Type B pancreatic cell (in vitro differentiated cells): ENCODE data around the gene ZC3HAV1L. TPM values are rescaled to one million over a fixed set of nuclear protein-coding genes. Genes with fewer than 3 reads are reported as not detected.

Experiments
- DNase-seq: peaks from one replicate; pipeline ENCODE4 v3.0.0; 2021; ENCODE audit warnings: mixed read lengths; ENCODE audit not compliant: unreplicated experiment; ENCODE audit errors: extremely low spot score
- H3K27ac Mint-ChIP-seq: 2 replicates; pipeline ENCODE4 v1.8.0; 2021; ENCODE audit warnings: mild to moderate bottlenecking, mixed read lengths
- H3K27me3 Mint-ChIP-seq: 2 replicates; pipeline ENCODE4 v1.8.0; 2021; ENCODE audit warnings: mixed read lengths
- H3K36me3 Mint-ChIP-seq: 2 replicates; pipeline ENCODE4 v1.8.0; 2021; ENCODE audit warnings: mixed read lengths
- H3K4me1 Mint-ChIP-seq: one replicate; pipeline ENCODE4 v1.8.0; 2021; ENCODE audit warnings: mixed read lengths; ENCODE audit not compliant: unreplicated experiment
- H3K4me3 Mint-ChIP-seq: 2 replicates; pipeline ENCODE4 v1.8.0; 2021; ENCODE audit warnings: mild to moderate bottlenecking, mixed read lengths
- H3K9me3 Mint-ChIP-seq: 2 replicates; pipeline ENCODE4 v1.8.0; 2021; ENCODE audit warnings: mixed read lengths
- CTCF ChIP-seq: fragments of 200-600 bp; sonication (generic); conservative IDR thresholded peaks from 2 replicates; pipeline ENCODE4 v1.5.0; 2021; ENCODE audit warnings: antibody characterized with exemption, mild to moderate bottlenecking
- total RNA-seq: library from RNA; stranded (reverse); gene quantifications from 2 replicates; pipeline ENCODE4 v1.2.1, GENCODE V29; 2021; ENCODE audit warnings: low replicate concordance

ZC3HAV1L gene
- total RNA-seq, 1 donor from 2014 or later: 3.1 TPM

- H3K27me3 Mint-ChIP-seq: no peaks in the 10 kb centered on the region
- peaks cover 21% of the 10 kb centered on the region for H3K36me3 Mint-ChIP-seq
- H3K27ac Mint-ChIP-seq: no peak overlapping the region
- peaks cover 4% of the 10 kb centered on the region for H3K4me1 Mint-ChIP-seq
- DNase-seq: no peak
- peaks cover 5% of the 10 kb centered on the region for H3K9me3 Mint-ChIP-seq
- H3K4me3 Mint-ChIP-seq: no peak overlapping the region
- TF ChIP-seq CTCF: no peak
These were observed 35.8 kb upstream of the ZC3HAV1L start for GRCh38 chr7:139071680-139072079.

GRCh38 chr7:139068544-139069399 is 32.9 kb upstream of the ZC3HAV1L start:
- no peak overlapping the region for H3K4me3 Mint-ChIP-seq
- TF ChIP-seq CTCF: no peak
- H3K27me3 Mint-ChIP-seq: no peaks in the 10 kb centered on the region
- no peak overlapping the region for H3K27ac Mint-ChIP-seq
- peaks cover 5% of the 10 kb centered on the region for H3K9me3 Mint-ChIP-seq
- no peaks in the 10 kb centered on the region for H3K4me1 Mint-ChIP-seq
- H3K36me3 Mint-ChIP-seq: peaks cover 21% of the 10 kb centered on the region
- DNase-seq: no peak

GRCh38 chr7:139066315-139066714 is 30.5 kb upstream of the ZC3HAV1L start:
- TF ChIP-seq CTCF: no peak
- Mint-ChIP-seq H3K27ac (no peak overlapping the region), H3K4me3 (no peak overlapping the region), H3K36me3 (peaks cover 10% of the 10 kb centered on the region), H3K9me3 (peaks cover 5% of the 10 kb centered on the region), H3K4me1 (no peaks in the 10 kb centered on the region), H3K27me3 (no peaks in the 10 kb centered on the region)
- no peak for DNase-seq

GRCh38 chr7:139065323-139065722 is 29.5 kb upstream of the ZC3HAV1L start:
- H3K36me3 Mint-ChIP-seq: peaks cover 9% of the 10 kb centered on the region
- peaks cover 5% of the 10 kb centered on the region for H3K9me3 Mint-ChIP-seq
- no peak overlapping the region for H3K27ac Mint-ChIP-seq
- TF ChIP-seq CTCF: no peak
- no peak for DNase-seq
- no peak overlapping the region for H3K4me3 Mint-ChIP-seq
- no peaks in the 10 kb centered on the region for H3K4me1 Mint-ChIP-seq
- H3K27me3 Mint-ChIP-seq: no peaks in the 10 kb centered on the region

GRCh38 chr7:139061416-139061815 is 25.6 kb upstream of the ZC3HAV1L start:
- no peaks in the 10 kb centered on the region for H3K27me3 Mint-ChIP-seq
- no peaks in the 10 kb centered on the region for H3K9me3 Mint-ChIP-seq
- peaks cover 4% of the 10 kb centered on the region for H3K36me3 Mint-ChIP-seq
- DNase-seq: no peak
- no peak overlapping the region for H3K4me3 Mint-ChIP-seq
- no peaks in the 10 kb centered on the region for H3K4me1 Mint-ChIP-seq
- H3K27ac Mint-ChIP-seq: no peak overlapping the region
- TF ChIP-seq CTCF: no peak
